Nephron progenitor cell (in vitro differentiated cells): ENCODE measurements around the gene SMAP2.

Experiments
- DNase-seq: peaks from one replicate; pipeline ENCODE4 v3.0.0; 2021
- H3K27ac Mint-ChIP-seq: 2 replicates; pipeline ENCODE4 v1.8.0; 2021; ENCODE audit warnings: mild to moderate bottlenecking, moderate library complexity, mixed read lengths
- H3K27me3 Mint-ChIP-seq: 2 replicates; pipeline ENCODE4 v1.8.0; 2021; ENCODE audit warnings: mild to moderate bottlenecking, low read depth, mixed read lengths; ENCODE audit not compliant: poor library complexity
- H3K36me3 Mint-ChIP-seq: 2 replicates; pipeline ENCODE4 v1.8.0; 2021; ENCODE audit warnings: low read depth, mixed read lengths
- H3K4me1 Mint-ChIP-seq: 2 replicates; pipeline ENCODE4 v1.8.0; 2021; ENCODE audit warnings: mixed read lengths
- H3K4me3 Mint-ChIP-seq: 2 replicates; pipeline ENCODE4 v1.8.0; 2021; ENCODE audit warnings: mild to moderate bottlenecking, moderate library complexity, mixed read lengths
- H3K9me3 Mint-ChIP-seq: 2 replicates; pipeline ENCODE4 v1.8.0; 2021; ENCODE audit warnings: mild to moderate bottlenecking, moderate library complexity, mixed read lengths
- CTCF ChIP-seq: fragments of 200-600 bp; sonication (generic); IDR thresholded peaks from 2 replicates; pipeline ENCODE4 v1.5.0; 2021; ENCODE audit warnings: antibody characterized with exemption

SMAP2 gene

GRCh38 chr1:40435876-40436275 is 62.3 kb downstream of the SMAP2 start:
- Mint-ChIP-seq H3K36me3 (no peaks in the 10 kb centered on the region), H3K4me3 (no peak overlapping the region), H3K4me1 (no peaks in the 10 kb centered on the region), H3K27me3 (no peaks in the 10 kb centered on the region), H3K9me3 (peaks cover 3% of the 10 kb centered on the region), H3K27ac (no peak overlapping the region)
- no peak for TF ChIP-seq CTCF
- DNase-seq, result no peak

GRCh38 chr1:40438391-40439015 is 65.0 kb downstream of the SMAP2 start:
- H3K4me1 Mint-ChIP-seq, result no peaks in the 10 kb centered on the region
- no peaks in the 10 kb centered on the region for H3K27me3 Mint-ChIP-seq
- no peaks in the 10 kb centered on the region for H3K36me3 Mint-ChIP-seq
- no peak overlapping the region for H3K27ac Mint-ChIP-seq
- H3K9me3 Mint-ChIP-seq, result peaks cover 3% of the 10 kb centered on the region
- H3K4me3 Mint-ChIP-seq, result no peak overlapping the region
- peak; percentile 55 for TF ChIP-seq CTCF
- peak; percentile 8 for DNase-seq

- no peak overlapping the region for H3K27ac Mint-ChIP-seq
- no peak for DNase-seq
- H3K9me3 Mint-ChIP-seq, result peaks cover 3% of the 10 kb centered on the region
- H3K27me3 Mint-ChIP-seq, result no peaks in the 10 kb centered on the region
- no peak overlapping the region for H3K4me3 Mint-ChIP-seq
- no peaks in the 10 kb centered on the region for H3K4me1 Mint-ChIP-seq
- peaks cover 4% of the 10 kb centered on the region for H3K36me3 Mint-ChIP-seq
- no peak for TF ChIP-seq CTCF
Measured at GRCh38 chr1:40439247-40439646, 65.7 kb downstream of the SMAP2 start.

GRCh38 chr1:40449684-40450494 is 76.4 kb downstream of the SMAP2 start, which contains the start of gene ZFP69B:
Gene ZFP69B (plus strand): TSS chr1:40450476. CDS start chr1:40450962, 486 bp downstream.
- H3K27ac Mint-ChIP-seq, result peak within 1 kb of the TSS; percentile 90
- peaks cover 7% of the 10 kb centered on the region for H3K27me3 Mint-ChIP-seq
- peaks cover 21% of the 10 kb centered on the region for H3K4me1 Mint-ChIP-seq
- peaks cover 64% of the 10 kb centered on the region for H3K36me3 Mint-ChIP-seq
- peak within 1 kb of the TSS; percentile 94 for H3K4me3 Mint-ChIP-seq
- peak; percentile 99 for DNase-seq
- H3K9me3 Mint-ChIP-seq, result peaks cover 89% of the 10 kb centered on the region
- TF ChIP-seq CTCF, result no peak

- H3K4me3 Mint-ChIP-seq, result peak overlapping the region; percentile 94
- peak; percentile 4 for DNase-seq
- peaks cover 65% of the 10 kb centered on the region for H3K36me3 Mint-ChIP-seq
- peaks cover 7% of the 10 kb centered on the region for H3K27me3 Mint-ChIP-seq
- peaks cover 21% of the 10 kb centered on the region for H3K4me1 Mint-ChIP-seq
- H3K9me3 Mint-ChIP-seq, result peaks cover 89% of the 10 kb centered on the region
- H3K27ac Mint-ChIP-seq, result peak overlapping the region; percentile 90
- TF ChIP-seq CTCF, result no peak
Measured at GRCh38 chr1:40450495-40451237, 77.1 kb downstream of the SMAP2 start.
